ENCODE data around the gene USP6NL. TPM values are rescaled to one million over a fixed set of nuclear protein-coding genes. Genes with fewer than 3 reads are reported as not detected.

Gene USP6NL
- total and polyA plus RNA-seq, 10 of the 15 experiments (the other 5 are each of a cell fraction or from before 2014, with no cell fraction given): 4.0 to 27.7 (median 18.2) TPM

DNA sequence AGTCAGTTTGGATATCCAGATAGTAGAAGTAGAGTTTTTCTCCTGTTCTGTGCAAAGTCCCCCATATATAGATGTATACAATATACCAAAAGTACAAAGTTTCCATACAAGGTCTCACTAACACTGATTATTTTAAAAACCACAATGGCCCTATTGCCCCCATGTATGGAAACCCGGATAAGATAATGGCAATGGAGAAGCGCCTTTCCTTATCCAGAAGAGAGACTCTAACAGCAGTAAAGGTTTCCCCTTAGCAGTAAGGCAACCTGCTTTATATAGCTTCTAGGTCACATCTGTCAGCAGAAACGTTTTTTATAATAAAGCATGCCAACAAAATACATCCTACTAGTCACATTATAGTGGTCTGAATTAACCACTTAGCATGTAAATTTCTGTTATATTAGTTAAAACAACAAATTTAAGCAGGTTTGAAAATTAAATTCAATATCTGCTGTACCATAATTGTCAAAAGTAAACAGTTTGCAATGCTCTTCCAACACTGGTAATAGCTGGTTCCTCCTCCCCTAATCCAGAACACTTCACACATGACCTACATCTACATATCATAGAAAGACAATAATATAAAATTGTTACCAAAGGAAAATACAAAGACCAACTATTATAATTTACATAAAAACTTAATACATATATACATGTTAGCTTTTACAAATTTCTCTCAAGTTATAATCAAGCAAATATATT lies 22.4 kb downstream of the USP6NL start:
- ATAC-seq (no peak), FAIRE-seq (no peak), DNase-seq (ENCODE audit: low read depth, low spot score) (no peak)
- Histone ChIP-seq H3K79me2 (ENCODE audit: control insufficient read depth, insufficient read depth, low read length) (peaks cover 95% of the 10 kb centered on the region), H3K9ac (ENCODE audit: control insufficient read depth, insufficient read depth, low read length) (no peak overlapping the region), H2AFZ (ENCODE audit: control insufficient read depth, low read depth, low read length) (no peak overlapping the region), H3K27ac (ENCODE audit: control insufficient read depth, insufficient read depth) (no peak overlapping the region), H4K20me1 (ENCODE audit: control insufficient read depth, insufficient read depth) (no peaks in the 10 kb centered on the region), H3K4me3 (no peak overlapping the region), H3K36me3 (ENCODE audit: control insufficient read depth in 2 of 2, insufficient read depth in 2 of 2, low read length in 1 of 2) (no peaks in the 10 kb centered on the region; a peak in 1 of 4 replicates), H3K27me3 (replicated peaks in 1 of 2; ENCODE audit: control insufficient read depth in 2 of 2, insufficient read depth in 2 of 2, low read length in 1 of 2) (no peaks in the 10 kb centered on the region), H3K4me1 (ENCODE audit: control insufficient read depth, insufficient read depth, low read length) (peaks cover 3% of the 10 kb centered on the region; the same call in 1 of the 2 replicates), H3K9me3 (replicated peaks; ENCODE audit: control insufficient read depth, insufficient read depth, low read length) (peaks cover 11% of the 10 kb centered on the region), H3K4me2 (ENCODE audit: control insufficient read depth, insufficient read depth) (no peak overlapping the region)
- in situ Hi-C loops (cut with MboI): no loop called here
- intact Hi-C loops (cut with micrococcal nuclease; ENCODE audit: unreplicated experiment): no loop called here
- no TSS peak for BruUV-seq (replicated peaks)
- POLR2A ChIA-PET: interaction anchor here (0.5 kb wide), 1 partner anchor 10 kb away, joined by 9 read pairs; no protein-coding TSS in a partner anchor
- SMC1A ChIA-PET (ENCODE audit: uncharacterized antibody, unreplicated experiment): interaction anchor here (1.0 to 4.0 kb wide), 7 partner anchors 14 to 92 kb away, joined by 3 to 22 read pairs (median 5); no protein-coding TSS in a partner anchor
- CTCF ChIA-PET: interaction anchor here (1.1 to 1.5 kb wide), 2 partner anchors 20 to 35 kb away, joined by 3 to 4 read pairs; no protein-coding TSS in a partner anchor
- RAD21 ChIA-PET (ENCODE audit: unreplicated experiment): interaction anchor here (1.9 to 2.1 kb wide), 2 partner anchors 13 to 21 kb away, joined by 4 to 9 read pairs; no protein-coding TSS in a partner anchor
- WGBS (ENCODE audit: insufficient coverage, insufficient replicate concordance, low lambda C conversion rate, missing lambda C conversion rate): 67% methylated on average over 3 of the region's 3 CpGs
- TF ChIP-seq SMAD5 (IDR thresholded peaks at IDR 0.05; ENCODE audit: low read depth) (no peak), HCFC1 (IDR thresholded peaks at IDR 0.05; ENCODE audit: low read length) (no peak), IKZF2 (IDR thresholded peaks at IDR 0.05) (no peak), SUZ12 (IDR thresholded peaks at IDR 0.05; ENCODE audit: unreplicated experiment) (no peak), GABPA (IDR thresholded peaks at IDR 0.05; ENCODE audit: low read depth) (no peak), ZBTB4 (CRISPR knock-in tag; IDR thresholded peaks at IDR 0.05) (no peak), GATAD2B (conservative IDR thresholded peaks at IDR 0.05; ENCODE audit: low read depth) (no peak), USF2 (IDR thresholded peaks at IDR 0.05; ENCODE audit: borderline replicate concordance, low read depth, low read length) (no peak), NRF1 (conservative IDR thresholded peaks at IDR 0.05; ENCODE audit: low read depth, low read length) (no peak), CTCF (IDR thresholded peaks at IDR 0.05 in 2 of 3, conservative IDR thresholded peaks at IDR 0.05 in 1 of 3; ENCODE audit: control insufficient read depth in 2 of 3, extremely low read depth in 1 of 3, insufficient read depth in 1 of 3, low read depth in 3 of 3, low read length in 3 of 3) (no peak), SP1 (IDR thresholded peaks at IDR 0.05; ENCODE audit: low read depth, low read length) (no peak), CREM (IDR thresholded peaks at IDR 0.05; ENCODE audit: low read depth) (no peak), NFYA (IDR thresholded peaks at IDR 0.05; ENCODE audit: borderline replicate concordance, low read depth, low read length) (no peak), ATF3 (IDR thresholded peaks at IDR 0.05; ENCODE audit: borderline replicate concordance, extremely low read depth, low read depth, low read length) (no peak)

All from GM12878 (cell line).